Testis (tissue), 3 donors: ENCODE data around the gene DENND2A. TPM values are rescaled to one million over a fixed set of nuclear protein-coding genes. Genes with fewer than 3 reads are reported as not detected.

Experiments used
- DNase-seq: peaks from one replicate; pipeline ENCODE4 v3.0.0-alpha.2; 2019
- H3K27ac ChIP-seq, 2 donors: fragments of 200-600 bp; sonication (generic); one replicate each; pipeline ENCODE4 v1.5.1; 2019
- H3K27me3 ChIP-seq: fragments of 200-600 bp; sonication (generic); one replicate; pipeline ENCODE4 v1.5.1; 2019
- H3K36me3 ChIP-seq: fragments of 200-600 bp; sonication (generic); one replicate; pipeline ENCODE4 v1.5.1; 2017; ENCODE audit warnings: low read depth; ENCODE audit errors: missing control alignments
- H3K4me1 ChIP-seq: fragments of 200-600 bp; sonication (generic); one replicate; pipeline ENCODE4 v1.5.1; 2019
- H3K4me3 ChIP-seq, 2 donors: fragments of 200-600 bp; sonication (generic); one replicate each; pipeline ENCODE4 v1.5.1; 2017 to 2019
- H3K9me3 ChIP-seq: fragments of 200-600 bp; sonication (generic); one replicate; pipeline ENCODE4 v1.5.1; 2017
- CTCF ChIP-seq, 3 experiments: fragments of 450-650 bp in 2 of 3; fragments of 200-600 bp in 1 of 3; sonication (generic) in 1 of 3; IDR thresholded peaks; one replicate each; pipeline ENCODE4 v1.5.1; 2016 to 2019; ENCODE audit warnings: antibody characterized with exemption in 3 of 3, mild to moderate bottlenecking in 2 of 3, moderate library complexity in 1 of 3
- POLR2A ChIP-seq: fragments of 450-650 bp; IDR thresholded peaks from one replicate; pipeline ENCODE4 v1.6.1; 2017; ENCODE audit warnings: antibody characterized with exemption, mild to moderate bottlenecking, moderate library complexity
- WGBS, 2 donors: methylation state at CpG; one replicate each; pipeline ENCODE4 v1.1.5; 2018; 5-methylcytosine and 5-hydroxymethylcytosine counted together
- intact Hi-C: fragments of 100-400 bp; cut with DNase I; formaldehyde crosslinking; loops from one replicate; pipeline ENCODE4 v1.15.1; 2023; ENCODE audit warnings: low total_unique reads
- polyA plus RNA-seq: library from polyadenylated mRNA; stranded (reverse); fragments of 350-450 nt; fragmentation: Illumina TruSeq; extraction: RNeasy Lipid Tissue Mini Kit (QIAGEN cat#74804); gene quantifications from one replicate; pipeline ENCODE4 v1.2.3, GENCODE V29; 2014; ENCODE audit warnings: low read depth, low replicate concordance; ENCODE audit not compliant: insufficient read depth
- total RNA-seq, 2 donors: library from RNA; depleted of rRNA; stranded (reverse); fragments of >200 nt; gene quantifications; one replicate each; pipeline ENCODE4 v1.2.3, GENCODE V29; 2016

DENND2A gene
- total and polyA plus RNA-seq, 3 donors from 2014 or later = 4.1 to 8.5 (median 5.5) TPM

GRCh38 chr7:140685407-140686087 lies 44.9 kb upstream of the DENND2A start:
- Histone ChIP-seq H3K4me3 (no peak overlapping the region), H3K9me3 (no peaks in the 10 kb centered on the region), H3K36me3 (no peaks in the 10 kb centered on the region), H3K27ac (no peak overlapping the region), H3K4me1 (no peaks in the 10 kb centered on the region), H3K27me3 (no peaks in the 10 kb centered on the region)
- DNase-seq = no peak
- 69 to 70% methylated on average over 9 to 10 of the region's 10 CpGs for WGBS, 2 donors
- TF ChIP-seq CTCF (IDR thresholded peaks at IDR 0.05) = no peak
- TF ChIP-seq POLR2A = no peak
- intact Hi-C loops = no loop called here

GRCh38 chr7:140684066-140684950 lies 43.7 kb upstream of the DENND2A start:
- H3K27ac ChIP-seq = no peak overlapping the region
- no peak overlapping the region for H3K4me3 ChIP-seq
- H3K36me3 ChIP-seq = no peaks in the 10 kb centered on the region
- intact Hi-C loops = no loop called here
- H3K9me3 ChIP-seq = no peaks in the 10 kb centered on the region
- 90 to 92% methylated on average over 20 of the region's 20 CpGs for WGBS, 2 donors
- no peak for DNase-seq
- H3K4me1 ChIP-seq = no peaks in the 10 kb centered on the region
- no peak for TF ChIP-seq POLR2A
- TF ChIP-seq CTCF (IDR thresholded peaks at IDR 0.05) = no peak
- H3K27me3 ChIP-seq = no peaks in the 10 kb centered on the region

GRCh38 chr7:140683657-140684056 lies 43.0 kb upstream of the DENND2A start:
- WGBS, 2 donors = 87 to 100% methylated on average over 2 to 3 of the region's 3 CpGs
- intact Hi-C loops = no loop called here
- no peak for DNase-seq
- no peak overlapping the region for H3K4me3 ChIP-seq
- no peaks in the 10 kb centered on the region for H3K4me1 ChIP-seq
- H3K9me3 ChIP-seq = no peaks in the 10 kb centered on the region
- no peaks in the 10 kb centered on the region for H3K36me3 ChIP-seq
- H3K27me3 ChIP-seq = no peaks in the 10 kb centered on the region
- TF ChIP-seq POLR2A (no peak), CTCF (IDR thresholded peaks at IDR 0.05) (no peak)
- no peak overlapping the region for H3K27ac ChIP-seq

GRCh38 chr7:140681766-140682165 lies 41.2 kb upstream of the DENND2A start:
- Histone ChIP-seq H3K27me3 (no peaks in the 10 kb centered on the region), H3K36me3 (no peaks in the 10 kb centered on the region), H3K4me1 (no peaks in the 10 kb centered on the region), H3K4me3 (no peak overlapping the region), H3K9me3 (no peaks in the 10 kb centered on the region), H3K27ac (no peak overlapping the region)
- intact Hi-C loops = no loop called here
- 94 to 97% methylated on average over 3 of the region's 3 CpGs for WGBS, 2 donors
- DNase-seq = no peak
- TF ChIP-seq POLR2A (no peak), CTCF (IDR thresholded peaks at IDR 0.05) (no peak)
